C4-2B (cell line): ENCODE data around the gene ADAR.

Source experiments
- CTCF ChIP-seq: fragments of 450-650 bp; conservative IDR thresholded peaks from 2 replicates; pipeline ENCODE4 v1.5.1; 2017; ENCODE audit warnings: mild to moderate bottlenecking
- ZFX ChIP-seq: fragments of 450-650 bp; IDR thresholded peaks from 2 replicates; pipeline ENCODE4 v1.6.1; 2017

- TF ChIP-seq CTCF (no peak), ZFX (no peak)
Measured at GRCh38 chr1:154572468-154573167, 35.4 kb downstream of the ADAR start.
